HCT116 (cell line): Measurements from ENCODE around the gene CC2D1B. TPM values are rescaled to one million over a fixed set of nuclear protein-coding genes. Genes with fewer than 3 reads are reported as not detected.

Experiments
- ATAC-seq: fragments of 200-7000 bp; cut with Tn5 transposase; 2 replicates; pipeline ENCODE4 v1.9.1; 2020; ENCODE audit warnings: mild to moderate bottlenecking, moderate library complexity
- BruUV-seq: library from RNA; stranded (reverse); fragments of 400-500 nt; replicated peaks from 2 replicates; lab custom pipeline; 2021; lab: Mats Ljungman, UMichigan
- CTCF ChIA-PET: fragments of 300-600 bp; sonication (Branson Sonifier 250); formaldehyde crosslinking; loops from one replicate; lab custom pipeline; 2021; ENCODE audit warnings: antibody characterized with exemption; lab: Charles Lee
- POLR2A ChIA-PET: fragments of 300-600, 350-600 bp; sonication (Branson Sonifier 250); formaldehyde crosslinking; loops from one replicate; lab custom pipeline; 2021; ENCODE audit warnings: antibody characterized with exemption; lab: Charles Lee
- RAD21 ChIA-PET, 2 experiments: fragments of 300-600 bp; sonication (Branson Sonifier 250); formaldehyde crosslinking; loops; one replicate each; lab custom pipeline; 2023; ENCODE audit warnings: low total read pairs in 2 of 2; ENCODE audit not compliant: uncharacterized antibody in 2 of 2, unreplicated experiment in 2 of 2, low non-redundant PET in 1 of 2; lab: Charles Lee
- DNase-seq: peaks from one replicate; pipeline ENCODE4 v3.0.0-alpha.2; 2010; ENCODE audit warnings: low read depth, low spot score
- H2AFZ ChIP-seq: fragments of 200-600 bp; shearing (Covaris generic), sonication (generic); 2 replicates; pipeline ENCODE4 v1.6.1; 2017; ENCODE audit warnings: low read depth, mixed run types, mixed read lengths, antibody characterized with exemption, low read length; ENCODE audit not compliant: poor library complexity, severe bottlenecking
- H3K27ac ChIP-seq: 2 replicates; pipeline ENCODE4 v1.5.1; 2012; ENCODE audit warnings: low read depth, low read length
- H3K27me3 ChIP-seq: fragments of 200-600 bp; sonication (generic); 2 replicates; pipeline ENCODE4 v1.6.1; 2016; ENCODE audit warnings: mixed run types, low read length, mixed read lengths; ENCODE audit not compliant: insufficient read depth
- H3K36me3 ChIP-seq, 2 experiments: fragments of 200-500 bp in 1 of 2; fragments of 200-600 bp in 1 of 2; sonication (Bioruptor generic) in 1 of 2; sonication (generic) in 1 of 2; 2 replicates each; pipeline versions ENCODE4 v1.5.1 to v1.6.1; 2014 to 2016; ENCODE audit warnings: low read length in 2 of 2, inconsistent platforms in 1 of 2, mixed read lengths in 1 of 2, mixed run types in 1 of 2; ENCODE audit not compliant: insufficient read depth in 2 of 2, control insufficient read depth in 1 of 2
- H3K4me1 ChIP-seq, 2 experiments: fragments of 200-600 bp in 1 of 2; sonication (generic) in 1 of 2; 2 replicates each; pipeline versions ENCODE4 v1.5.1 to v1.6.1; 2012 to 2017; ENCODE audit warnings: low read length in 2 of 2, inconsistent platforms in 1 of 2, mild to moderate bottlenecking in 1 of 2, mixed read lengths in 1 of 2, mixed run types in 1 of 2, moderate library complexity in 1 of 2; ENCODE audit not compliant: insufficient read depth in 2 of 2, control insufficient read depth in 1 of 2
- H3K4me2 ChIP-seq: fragments of 200-600 bp; sonication (generic); 2 replicates; pipeline ENCODE4 v1.6.1; 2017; ENCODE audit warnings: mixed run types, low read length, mixed read lengths
- H3K4me3 ChIP-seq, 2 experiments: fragments of 200-600 bp in 1 of 2; sonication (generic) in 1 of 2; replicated peaks in 1 of 2; 2 replicates each; pipeline ENCODE4 v1.5.1; 2011 to 2016; ENCODE audit warnings: low read length in 2 of 2, control low read depth in 1 of 2, low read depth in 1 of 2, mild to moderate bottlenecking in 1 of 2, mixed read lengths in 1 of 2, mixed run types in 1 of 2
- H3K79me2 ChIP-seq: fragments of 200-600 bp; sonication (generic); 2 replicates; pipeline ENCODE4 v1.6.1; 2017; ENCODE audit warnings: mild to moderate bottlenecking, mixed run types, low read length, moderate library complexity, mixed read lengths; ENCODE audit not compliant: insufficient read depth
- H3K9ac ChIP-seq: fragments of 200-600 bp; sonication (generic); 2 replicates; pipeline ENCODE4 v1.6.1; 2016; ENCODE audit warnings: low read length, mixed read lengths
- H3K9me2 ChIP-seq: fragments of 200-600 bp; sonication (generic), shearing (Covaris generic); 2 replicates; pipeline ENCODE4 v1.6.1; 2017; ENCODE audit warnings: mixed run types, mild to moderate bottlenecking, moderate library complexity; ENCODE audit not compliant: insufficient read depth
- H3K9me3 ChIP-seq, 2 experiments: fragments of 200-500 bp in 1 of 2; fragments of 200-600 bp in 1 of 2; sonication (Bioruptor generic) in 1 of 2; sonication (generic) in 1 of 2; 2 replicates each; pipeline ENCODE4 v1.6.1; 2014 to 2017; ENCODE audit warnings: low read length in 2 of 2, mixed read lengths in 2 of 2, inconsistent platforms in 1 of 2, low read depth in 1 of 2, mild to moderate bottlenecking in 1 of 2, mixed run types in 1 of 2, moderate library complexity in 1 of 2; ENCODE audit not compliant: control insufficient read depth in 1 of 2, insufficient read depth in 1 of 2
- H4K20me1 ChIP-seq: fragments of 200-600 bp; sonication (generic), shearing (Covaris generic); 2 replicates; pipeline ENCODE4 v1.6.1; 2017; ENCODE audit warnings: mixed run types, mild to moderate bottlenecking, moderate library complexity; ENCODE audit not compliant: insufficient read depth
- CBX3 ChIP-seq: IDR thresholded peaks from 2 replicates; pipeline ENCODE4 v1.6.1; 2012; ENCODE audit warnings: low read depth
- JUND ChIP-seq: IDR thresholded peaks from 2 replicates; pipeline ENCODE4 v1.6.1; 2012
- POLR2A ChIP-seq: IDR thresholded peaks from 2 replicates; pipeline ENCODE4 v1.7.0; 2011; ENCODE audit warnings: borderline replicate concordance; ENCODE audit not compliant: insufficient read depth, insufficient read length; ENCODE audit errors: extremely low read depth
- POLR2AphosphoS5 ChIP-seq: IDR thresholded peaks from 2 replicates; pipeline ENCODE4 v1.6.1; 2011; ENCODE audit warnings: mild to moderate bottlenecking, low read depth, low read length, moderate library complexity
- SIN3A ChIP-seq: IDR thresholded peaks from 2 replicates; pipeline ENCODE4 v1.6.1; 2012; ENCODE audit warnings: low read depth
- SRF ChIP-seq: IDR thresholded peaks from 2 replicates; pipeline ENCODE4 v1.6.1; 2012; ENCODE audit warnings: low read depth
- YY1 ChIP-seq: IDR thresholded peaks from 2 replicates; pipeline ENCODE4 v1.6.1; 2011; ENCODE audit warnings: low read length, low read depth, moderate library complexity, mild to moderate bottlenecking; ENCODE audit not compliant: insufficient replicate concordance; ENCODE audit errors: extremely low read depth
- intact Hi-C: fragments of 100-400 bp; cut with micrococcal nuclease; formaldehyde crosslinking; loops from 2 replicates; pipeline ENCODE4 v1.10.0; 2022
- total RNA-seq: library from RNA; stranded (reverse); gene quantifications from one replicate; pipeline ENCODE4 v1.2.1, GENCODE V29; 2021; ENCODE audit not compliant: unreplicated experiment
- TF ChIP-seq, protein P1 (sequence below): IDR thresholded peaks from 2 replicates; pipeline ENCODE4 v1.6.1; 2012; ENCODE audit warnings: low read depth

The CC2D1B gene
- total RNA-seq, 1 experiment from 2014 or later: 20.4 TPM

DNA sequence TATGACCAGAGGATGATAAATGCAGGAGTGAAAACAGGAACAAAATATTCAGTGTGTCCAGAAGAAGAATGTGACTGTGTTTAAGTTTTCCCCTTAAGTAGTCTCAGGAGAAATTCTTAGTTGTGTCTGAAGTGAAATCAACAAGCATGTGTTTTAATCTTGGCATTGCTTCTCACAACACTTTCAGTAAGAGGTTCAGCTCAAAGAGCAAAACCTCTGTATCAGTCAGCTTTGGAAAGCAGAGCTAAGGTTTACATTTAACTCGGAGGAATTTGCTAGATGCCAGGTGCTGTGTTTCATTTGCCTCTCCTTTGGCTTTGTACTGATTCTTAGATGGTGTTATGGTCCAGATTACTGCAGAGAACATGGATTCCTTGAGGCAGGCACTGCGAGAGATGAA lies 28.6 kb downstream of the CC2D1B start:
- H3K36me3 ChIP-seq: no peaks in the 10 kb centered on the region
- CTCF ChIA-PET: no interaction called here
- intact Hi-C loops: no loop called here

More for the DNA sequence above, 28.6 kb downstream of the CC2D1B start:
- H3K9me3 ChIP-seq: no peaks in the 10 kb centered on the region
- ATAC-seq: no peak
- H4K20me1 ChIP-seq: no peaks in the 10 kb centered on the region
- no peaks in the 10 kb centered on the region for H3K27me3 ChIP-seq
- no TSS peak for BruUV-seq
- POLR2A ChIA-PET: no interaction called here
- H3K9ac ChIP-seq: no peak overlapping the region
- no peak for DNase-seq
- no peak overlapping the region for H2AFZ ChIP-seq
- no peak overlapping the region for H3K27ac ChIP-seq
- TF ChIP-seq CBX3 (no peak), POLR2A (no peak), YY1 (no peak), POLR2AphosphoS5 (no peak), JUND (no peak), SRF (no peak), SIN3A (no peak)
- TF ChIP-seq, protein P1, sequence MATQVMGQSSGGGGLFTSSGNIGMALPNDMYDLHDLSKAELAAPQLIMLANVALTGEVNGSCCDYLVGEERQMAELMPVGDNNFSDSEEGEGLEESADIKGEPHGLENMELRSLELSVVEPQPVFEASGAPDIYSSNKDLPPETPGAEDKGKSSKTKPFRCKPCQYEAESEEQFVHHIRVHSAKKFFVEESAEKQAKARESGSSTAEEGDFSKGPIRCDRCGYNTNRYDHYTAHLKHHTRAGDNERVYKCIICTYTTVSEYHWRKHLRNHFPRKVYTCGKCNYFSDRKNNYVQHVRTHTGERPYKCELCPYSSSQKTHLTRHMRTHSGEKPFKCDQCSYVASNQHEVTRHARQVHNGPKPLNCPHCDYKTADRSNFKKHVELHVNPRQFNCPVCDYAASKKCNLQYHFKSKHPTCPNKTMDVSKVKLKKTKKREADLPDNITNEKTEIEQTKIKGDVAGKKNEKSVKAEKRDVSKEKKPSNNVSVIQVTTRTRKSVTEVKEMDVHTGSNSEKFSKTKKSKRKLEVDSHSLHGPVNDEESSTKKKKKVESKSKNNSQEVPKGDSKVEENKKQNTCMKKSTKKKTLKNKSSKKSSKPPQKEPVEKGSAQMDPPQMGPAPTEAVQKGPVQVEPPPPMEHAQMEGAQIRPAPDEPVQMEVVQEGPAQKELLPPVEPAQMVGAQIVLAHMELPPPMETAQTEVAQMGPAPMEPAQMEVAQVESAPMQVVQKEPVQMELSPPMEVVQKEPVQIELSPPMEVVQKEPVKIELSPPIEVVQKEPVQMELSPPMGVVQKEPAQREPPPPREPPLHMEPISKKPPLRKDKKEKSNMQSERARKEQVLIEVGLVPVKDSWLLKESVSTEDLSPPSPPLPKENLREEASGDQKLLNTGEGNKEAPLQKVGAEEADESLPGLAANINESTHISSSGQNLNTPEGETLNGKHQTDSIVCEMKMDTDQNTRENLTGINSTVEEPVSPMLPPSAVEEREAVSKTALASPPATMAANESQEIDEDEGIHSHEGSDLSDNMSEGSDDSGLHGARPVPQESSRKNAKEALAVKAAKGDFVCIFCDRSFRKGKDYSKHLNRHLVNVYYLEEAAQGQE: no peak
- no peak overlapping the region for H3K4me2 ChIP-seq
- H3K9me2 ChIP-seq: no peaks in the 10 kb centered on the region
- H3K4me3 ChIP-seq: no peak overlapping the region
- H3K79me2 ChIP-seq: no peaks in the 10 kb centered on the region
- RAD21 ChIA-PET: no interaction called here
- no peaks in the 10 kb centered on the region for H3K4me1 ChIP-seq
